ENCODE data around the gene EVPL.
"Not testable (repeated sequence)": the region's sequence is repeated elsewhere in the genome, so short reads cannot be mapped to it uniquely, and the experiment has no call there.

EVPL gene

GRCh38 chr17:76065775-76066174 lies 38.7 kb upstream of the EVPL start:
- peaks cover 67% of the 10 kb centered on the region; the same call in 1 of the 2 replicates for H3K36me3 ChIP-seq (ENCODE audit: insufficient read depth, low read length)
- no peaks in the 10 kb centered on the region for H3K27me3 ChIP-seq (ENCODE audit: insufficient read depth, low read length, poor library complexity, severe bottlenecking)
- no peak overlapping the region for H2AFZ ChIP-seq (ENCODE audit: low read length)
- H3K9me2 ChIP-seq (replicated peaks; ENCODE audit: low read depth, low read length), result no peaks in the 10 kb centered on the region
- H3K4me2 ChIP-seq (ENCODE audit: low read depth, low read length, poor library complexity, severe bottlenecking), result no peak overlapping the region
- H3K4me1 ChIP-seq (ENCODE audit: insufficient read depth, low read length, poor library complexity, severe bottlenecking), result peaks cover 7% of the 10 kb centered on the region
- no peaks in the 10 kb centered on the region for H3F3A ChIP-seq (ENCODE audit: low read depth)
- H3K79me2 ChIP-seq (ENCODE audit: insufficient read depth, low read length), result peaks cover 34% of the 10 kb centered on the region
- TF ChIP-seq CTCF (conservative IDR thresholded peaks at IDR 0.05; ENCODE audit: low read length) (no peak), EZH2phosphoT487 (IDR thresholded peaks at IDR 0.05; ENCODE audit: borderline replicate concordance) (no peak)
- H4K20me1 ChIP-seq (ENCODE audit: insufficient read depth, low read length, poor library complexity, severe bottlenecking), result peaks cover 8% of the 10 kb centered on the region
- no peaks in the 10 kb centered on the region for H3K9me3 ChIP-seq (ENCODE audit: insufficient read depth, low read depth, low read length)
- no peak overlapping the region for H3K9ac ChIP-seq (ENCODE audit: low read depth, low read length, poor library complexity, severe bottlenecking)
- H3K4me3 ChIP-seq (ENCODE audit: low read length, poor library complexity, severe bottlenecking), result no peak overlapping the region

- H3K79me2 ChIP-seq (ENCODE audit: insufficient read depth, low read length), result peaks cover 19% of the 10 kb centered on the region; the same call in 1 of the 2 replicates
- no peaks in the 10 kb centered on the region for H3F3A ChIP-seq (ENCODE audit: low read depth)
- peaks cover 3% of the 10 kb centered on the region for H4K20me1 ChIP-seq (ENCODE audit: insufficient read depth, low read length, poor library complexity, severe bottlenecking)
- no peak for TF ChIP-seq EZH2phosphoT487 (IDR thresholded peaks at IDR 0.05; ENCODE audit: borderline replicate concordance)
- TF ChIP-seq CTCF (conservative IDR thresholded peaks at IDR 0.05; ENCODE audit: low read length), result no peak
- no peaks in the 10 kb centered on the region for H3K27me3 ChIP-seq (ENCODE audit: insufficient read depth, low read length, poor library complexity, severe bottlenecking)
- peaks cover 81% of the 10 kb centered on the region; the same call in 1 of the 2 replicates for H3K36me3 ChIP-seq (ENCODE audit: insufficient read depth, low read length)
- no peak overlapping the region for H3K4me3 ChIP-seq (ENCODE audit: low read length, poor library complexity, severe bottlenecking)
- no peaks in the 10 kb centered on the region for H3K4me1 ChIP-seq (ENCODE audit: insufficient read depth, low read length, poor library complexity, severe bottlenecking)
- H3K4me2 ChIP-seq (ENCODE audit: low read depth, low read length, poor library complexity, severe bottlenecking), result no peak overlapping the region
- H3K9me2 ChIP-seq (replicated peaks; ENCODE audit: low read depth, low read length), result no peaks in the 10 kb centered on the region
- H3K9me3 ChIP-seq (ENCODE audit: insufficient read depth, low read depth, low read length), result no peaks in the 10 kb centered on the region
- H3K9ac ChIP-seq (ENCODE audit: low read depth, low read length, poor library complexity, severe bottlenecking), result no peak overlapping the region
- H2AFZ ChIP-seq (ENCODE audit: low read length), result no peak overlapping the region
Measured at GRCh38 chr17:76063875-76064546, 36.9 kb upstream of the EVPL start.

- H3K27me3 ChIP-seq (ENCODE audit: insufficient read depth, low read length, poor library complexity, severe bottlenecking); H3K9me3 ChIP-seq (ENCODE audit: insufficient read depth, low read depth, low read length); H3K9ac ChIP-seq (ENCODE audit: low read depth, low read length, poor library complexity, severe bottlenecking); H2AFZ ChIP-seq (ENCODE audit: low read length); H3K4me2 ChIP-seq (ENCODE audit: low read depth, low read length, poor library complexity, severe bottlenecking); H3K9me2 ChIP-seq (replicated peaks; ENCODE audit: low read depth, low read length); H3F3A ChIP-seq (ENCODE audit: low read depth); H3K4me3 ChIP-seq (ENCODE audit: low read length, poor library complexity, severe bottlenecking); H4K20me1 ChIP-seq (ENCODE audit: insufficient read depth, low read length, poor library complexity, severe bottlenecking); H3K79me2 ChIP-seq (ENCODE audit: insufficient read depth, low read length); H3K4me1 ChIP-seq (ENCODE audit: insufficient read depth, low read length, poor library complexity, severe bottlenecking): not testable (repeated sequence)
- H3K36me3 ChIP-seq (ENCODE audit: insufficient read depth, low read length), result peaks cover 63% of the 10 kb centered on the region
Measured at GRCh38 chr17:76058264-76058663, 31.2 kb upstream of the EVPL start.

GRCh38 chr17:76056882-76057281 lies 29.8 kb upstream of the EVPL start:
- no peaks in the 10 kb centered on the region for H3K4me1 ChIP-seq (ENCODE audit: insufficient read depth, low read length, poor library complexity, severe bottlenecking)
- H3K9ac ChIP-seq (ENCODE audit: low read depth, low read length, poor library complexity, severe bottlenecking), result no peak overlapping the region
- TF ChIP-seq EZH2phosphoT487 (IDR thresholded peaks at IDR 0.05; ENCODE audit: borderline replicate concordance) (no peak), CTCF (conservative IDR thresholded peaks at IDR 0.05; ENCODE audit: low read length) (peak; percentile 48)
- H3K4me2 ChIP-seq (ENCODE audit: low read depth, low read length, poor library complexity, severe bottlenecking), result no peak overlapping the region
- H3F3A ChIP-seq (ENCODE audit: low read depth), result no peaks in the 10 kb centered on the region
- peaks cover 55% of the 10 kb centered on the region for H3K36me3 ChIP-seq (ENCODE audit: insufficient read depth, low read length)
- no peaks in the 10 kb centered on the region for H4K20me1 ChIP-seq (ENCODE audit: insufficient read depth, low read length, poor library complexity, severe bottlenecking)
- no peak overlapping the region for H2AFZ ChIP-seq (ENCODE audit: low read length)
- H3K27me3 ChIP-seq (ENCODE audit: insufficient read depth, low read length, poor library complexity, severe bottlenecking), result no peaks in the 10 kb centered on the region
- no peaks in the 10 kb centered on the region for H3K9me3 ChIP-seq (ENCODE audit: insufficient read depth, low read depth, low read length)
- no peaks in the 10 kb centered on the region for H3K79me2 ChIP-seq (ENCODE audit: insufficient read depth, low read length)
- H3K9me2 ChIP-seq (replicated peaks; ENCODE audit: low read depth, low read length), result no peaks in the 10 kb centered on the region
- H3K4me3 ChIP-seq (ENCODE audit: low read length, poor library complexity, severe bottlenecking), result no peak overlapping the region
